ENCODE measurements around the gene CTDSPL.

The CTDSPL gene

DNA sequence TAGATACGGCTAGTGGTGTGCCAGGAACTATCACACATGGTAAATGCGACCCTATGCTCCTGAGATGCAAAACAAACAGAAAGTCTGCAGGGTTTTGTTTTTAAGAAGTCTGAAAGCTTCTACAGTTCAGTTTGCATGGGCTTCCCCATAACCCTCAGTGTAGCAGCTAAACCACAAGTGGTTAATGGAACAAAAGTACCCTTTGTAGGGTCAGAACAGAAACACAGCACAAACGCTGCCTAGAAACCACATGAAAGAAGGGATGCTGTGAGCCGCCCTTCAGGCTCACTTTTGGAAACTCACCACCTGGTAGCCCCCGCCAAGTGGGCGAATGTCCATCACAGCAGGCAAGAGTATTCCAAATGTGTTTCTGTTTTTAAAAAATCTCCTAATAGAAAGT lies 46.2 kb downstream of the CTDSPL start:
- no peak overlapping the region for H3K4me3 ChIP-seq (replicated peaks; ENCODE audit: low read depth, low read length)
- no peak for DNase-seq (ENCODE audit: low read depth)
- TF ChIP-seq, protein P1, sequence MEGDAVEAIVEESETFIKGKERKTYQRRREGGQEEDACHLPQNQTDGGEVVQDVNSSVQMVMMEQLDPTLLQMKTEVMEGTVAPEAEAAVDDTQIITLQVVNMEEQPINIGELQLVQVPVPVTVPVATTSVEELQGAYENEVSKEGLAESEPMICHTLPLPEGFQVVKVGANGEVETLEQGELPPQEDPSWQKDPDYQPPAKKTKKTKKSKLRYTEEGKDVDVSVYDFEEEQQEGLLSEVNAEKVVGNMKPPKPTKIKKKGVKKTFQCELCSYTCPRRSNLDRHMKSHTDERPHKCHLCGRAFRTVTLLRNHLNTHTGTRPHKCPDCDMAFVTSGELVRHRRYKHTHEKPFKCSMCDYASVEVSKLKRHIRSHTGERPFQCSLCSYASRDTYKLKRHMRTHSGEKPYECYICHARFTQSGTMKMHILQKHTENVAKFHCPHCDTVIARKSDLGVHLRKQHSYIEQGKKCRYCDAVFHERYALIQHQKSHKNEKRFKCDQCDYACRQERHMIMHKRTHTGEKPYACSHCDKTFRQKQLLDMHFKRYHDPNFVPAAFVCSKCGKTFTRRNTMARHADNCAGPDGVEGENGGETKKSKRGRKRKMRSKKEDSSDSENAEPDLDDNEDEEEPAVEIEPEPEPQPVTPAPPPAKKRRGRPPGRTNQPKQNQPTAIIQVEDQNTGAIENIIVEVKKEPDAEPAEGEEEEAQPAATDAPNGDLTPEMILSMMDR (IDR thresholded peaks at IDR 0.05; ENCODE audit: low read length, missing control alignments): no peak

DNA sequence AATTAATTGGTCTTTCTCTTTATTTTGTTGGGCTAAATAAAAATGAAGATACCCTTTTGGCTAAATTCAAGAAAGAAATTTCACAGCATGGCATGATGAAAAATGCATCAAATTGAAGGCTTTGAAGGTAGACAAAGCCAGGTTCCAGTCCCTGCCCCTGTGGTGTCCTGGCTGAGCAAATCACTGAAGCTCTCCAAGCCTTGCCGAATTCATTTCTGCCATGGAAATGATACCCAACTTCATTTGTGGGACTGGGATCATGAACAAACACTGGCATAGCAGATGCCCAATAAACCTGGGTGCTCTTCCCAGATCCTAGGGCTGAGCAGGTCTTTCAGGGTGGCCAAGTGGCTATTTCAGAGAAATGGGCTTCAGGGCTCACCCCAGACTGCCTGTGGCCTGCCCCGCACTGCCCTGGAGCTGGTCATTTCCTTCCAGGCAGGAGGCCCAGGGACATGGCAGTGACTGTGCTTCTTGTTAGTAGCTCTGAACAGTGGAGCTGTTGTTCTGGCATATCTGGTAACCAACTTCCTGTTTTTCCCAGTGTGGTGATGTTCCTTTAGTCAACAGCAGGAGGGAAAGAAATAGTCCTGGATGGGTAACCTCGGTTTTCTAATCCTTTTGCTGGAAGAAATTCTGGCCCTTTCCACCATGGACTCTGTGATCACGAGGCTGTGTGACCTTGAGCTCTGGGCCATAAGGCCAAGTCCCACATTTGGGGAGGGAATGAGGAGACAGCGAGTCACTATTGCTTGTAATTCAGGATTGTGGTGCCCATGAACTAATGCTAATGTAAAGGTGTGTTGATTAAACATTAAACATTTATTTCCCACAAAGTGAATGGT lies 47.6 kb downstream of the CTDSPL start:
- H3K4me3 ChIP-seq (replicated peaks; ENCODE audit: low read depth, low read length): no peak overlapping the region
- TF ChIP-seq, protein P1 (IDR thresholded peaks at IDR 0.05; ENCODE audit: low read length, missing control alignments): peak; percentile 0
- peak; percentile 61 for DNase-seq (ENCODE audit: low read depth)

DNA sequence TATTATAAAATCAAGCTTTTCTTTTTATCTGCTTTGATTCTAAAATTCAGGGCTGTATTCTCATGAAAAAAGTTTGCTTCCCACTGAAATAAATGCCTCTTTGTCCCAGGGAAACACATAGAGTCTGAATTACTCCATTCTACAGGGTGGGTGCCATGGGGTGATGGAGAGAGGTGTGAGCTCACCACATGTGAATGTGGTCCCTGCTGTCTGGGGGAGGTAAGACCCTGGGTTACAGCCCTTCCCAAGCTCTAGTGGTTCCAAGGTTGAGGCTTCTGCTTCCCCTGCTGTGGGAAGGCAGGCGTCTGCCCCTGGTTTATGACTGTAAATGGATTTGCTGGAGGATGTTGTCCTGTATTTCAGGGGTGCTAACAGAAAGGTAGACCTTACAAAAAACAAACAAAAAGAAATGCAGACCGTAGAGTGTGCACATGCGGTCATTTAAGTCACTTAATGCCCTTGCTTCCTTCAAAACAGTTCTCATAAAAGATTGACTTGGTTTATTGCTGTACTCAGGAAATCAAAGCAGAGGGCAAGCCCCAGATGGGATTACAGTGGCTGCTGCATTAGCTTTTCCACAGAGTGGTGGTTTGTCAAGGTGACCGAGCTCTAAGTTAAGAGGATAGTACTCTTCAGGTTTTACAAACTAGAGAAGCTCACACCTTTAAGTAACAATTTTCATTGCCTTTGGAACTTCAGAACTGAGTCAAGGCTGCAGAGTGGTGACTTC lies 49.2 kb downstream of the CTDSPL start:
- DNase-seq (ENCODE audit: low read depth): no peak
- TF ChIP-seq, protein P1 (IDR thresholded peaks at IDR 0.05; ENCODE audit: low read length, missing control alignments): no peak
- no peak overlapping the region for H3K4me3 ChIP-seq (replicated peaks; ENCODE audit: low read depth, low read length)

DNA sequence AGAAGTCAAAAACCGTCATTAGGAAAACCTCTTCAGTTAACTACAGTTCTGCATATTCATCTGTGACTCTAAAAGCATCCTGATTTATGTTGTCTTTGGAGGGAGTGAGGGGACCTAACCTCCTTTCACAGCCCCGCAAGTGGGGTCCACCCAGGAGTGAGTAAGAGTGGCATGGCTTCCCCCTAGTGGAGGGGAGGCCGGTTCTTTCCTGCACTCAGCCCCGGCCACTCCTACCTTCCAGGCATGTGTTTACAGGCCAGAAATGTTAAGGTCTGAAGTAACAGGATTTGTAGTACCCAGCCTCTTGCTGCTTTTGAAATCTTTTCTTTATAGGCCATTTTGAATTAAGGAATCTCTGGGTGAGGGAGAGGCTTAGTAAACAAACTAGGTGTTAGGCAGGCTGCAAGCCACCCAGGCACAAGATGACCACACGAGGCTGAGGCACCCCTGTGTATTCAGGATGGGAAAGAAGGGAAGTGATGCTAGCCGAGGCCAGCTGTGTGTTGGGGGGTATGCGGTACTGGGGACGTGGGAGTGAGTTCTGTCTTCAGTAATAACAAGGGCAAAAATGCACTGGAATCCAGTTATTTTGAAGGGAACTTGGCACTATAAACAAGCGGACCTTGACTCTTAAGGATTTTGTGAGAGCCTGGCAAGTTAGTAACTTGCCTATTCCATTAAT lies 50.5 kb downstream of the CTDSPL start:
- no peak for DNase-seq (ENCODE audit: low read depth)
- TF ChIP-seq, protein P1 (IDR thresholded peaks at IDR 0.05; ENCODE audit: low read length, missing control alignments): no peak
- H3K4me3 ChIP-seq (replicated peaks; ENCODE audit: low read depth, low read length): no peak overlapping the region

DNA sequence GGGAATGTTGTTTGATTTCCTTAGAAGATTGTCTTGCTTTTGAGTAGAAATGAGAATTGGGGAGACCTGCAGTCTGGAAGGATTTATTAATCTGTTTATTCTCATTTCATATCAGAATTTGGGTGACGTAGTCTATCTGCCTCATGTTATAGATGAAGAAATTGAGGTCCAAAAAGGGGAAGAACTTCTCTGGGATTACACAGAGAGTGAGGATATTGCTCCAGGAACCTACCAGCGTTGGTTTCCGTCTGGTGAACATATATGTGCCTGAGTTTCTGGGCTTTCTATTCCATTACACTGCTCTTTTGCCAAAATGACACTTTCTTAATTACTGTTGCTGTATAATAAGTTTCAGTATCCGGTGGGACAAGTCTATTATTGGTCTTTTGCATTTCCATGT lies 51.8 kb downstream of the CTDSPL start:
- no peak for DNase-seq (ENCODE audit: low read depth)
- TF ChIP-seq, protein P1 (IDR thresholded peaks at IDR 0.05; ENCODE audit: low read length, missing control alignments): no peak
- no peak overlapping the region for H3K4me3 ChIP-seq (replicated peaks; ENCODE audit: low read depth, low read length)

DNA sequence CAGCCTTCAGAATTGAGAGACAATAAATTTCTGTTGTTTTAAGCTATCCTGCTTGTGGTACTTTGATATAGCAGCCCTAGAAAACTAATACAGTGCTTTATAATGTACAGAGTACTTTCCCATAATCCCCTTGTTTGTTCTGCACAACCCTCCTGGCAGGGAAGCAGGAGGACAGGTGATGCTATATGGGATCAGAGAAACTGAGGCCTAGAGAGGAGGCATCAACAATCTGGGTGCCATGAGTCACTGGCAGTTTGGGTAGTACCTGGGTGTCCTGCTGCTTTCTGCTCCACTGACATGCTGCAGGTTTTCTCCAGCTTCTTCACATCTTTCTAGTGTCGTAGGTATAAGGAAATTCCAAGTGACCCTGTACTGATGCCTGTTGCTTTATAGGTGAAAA lies 55.0 kb downstream of the CTDSPL start:
- TF ChIP-seq, protein P1 (IDR thresholded peaks at IDR 0.05; ENCODE audit: low read length, missing control alignments): no peak
- no peak overlapping the region for H3K4me3 ChIP-seq (replicated peaks; ENCODE audit: low read depth, low read length)
- no peak for DNase-seq (ENCODE audit: low read depth)
